EH (cell line): ENCODE data around the gene TLE4.

Experiments
- DNase-seq: peaks from one replicate; pipeline ENCODE4 v3.0.0-alpha.2; 2015; ENCODE audit warnings: low read depth

Gene TLE4

DNA sequence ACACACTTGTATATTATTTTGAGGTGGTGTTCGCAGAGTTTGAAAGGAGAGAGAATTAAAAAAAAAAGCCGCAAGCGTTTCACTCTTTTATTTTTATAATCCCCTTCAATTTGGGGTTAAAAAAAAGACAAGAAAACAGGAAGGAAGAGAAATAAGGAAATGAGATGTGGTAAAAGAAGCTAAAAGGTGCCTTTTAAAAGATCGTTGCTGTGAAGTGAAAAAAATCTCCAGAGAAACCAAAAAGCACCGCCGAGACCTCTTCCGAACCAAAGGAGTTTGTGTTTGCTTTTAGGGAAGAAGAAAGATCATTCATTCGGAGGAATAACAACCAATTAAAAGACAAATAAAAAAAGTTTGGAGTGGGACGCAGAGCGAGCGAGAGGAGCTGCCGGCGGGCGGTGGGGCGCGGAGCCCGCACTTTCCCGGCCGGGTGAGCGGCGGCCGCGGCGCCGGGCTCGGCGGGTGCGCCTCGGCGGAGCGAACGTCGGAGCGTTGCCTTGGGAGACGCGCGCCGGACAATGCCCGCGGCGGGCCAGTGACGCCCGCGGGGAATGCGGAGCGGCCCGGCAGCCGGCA, 355 bp downstream of the TLE4 start:
- no peak for DNase-seq

DNA sequence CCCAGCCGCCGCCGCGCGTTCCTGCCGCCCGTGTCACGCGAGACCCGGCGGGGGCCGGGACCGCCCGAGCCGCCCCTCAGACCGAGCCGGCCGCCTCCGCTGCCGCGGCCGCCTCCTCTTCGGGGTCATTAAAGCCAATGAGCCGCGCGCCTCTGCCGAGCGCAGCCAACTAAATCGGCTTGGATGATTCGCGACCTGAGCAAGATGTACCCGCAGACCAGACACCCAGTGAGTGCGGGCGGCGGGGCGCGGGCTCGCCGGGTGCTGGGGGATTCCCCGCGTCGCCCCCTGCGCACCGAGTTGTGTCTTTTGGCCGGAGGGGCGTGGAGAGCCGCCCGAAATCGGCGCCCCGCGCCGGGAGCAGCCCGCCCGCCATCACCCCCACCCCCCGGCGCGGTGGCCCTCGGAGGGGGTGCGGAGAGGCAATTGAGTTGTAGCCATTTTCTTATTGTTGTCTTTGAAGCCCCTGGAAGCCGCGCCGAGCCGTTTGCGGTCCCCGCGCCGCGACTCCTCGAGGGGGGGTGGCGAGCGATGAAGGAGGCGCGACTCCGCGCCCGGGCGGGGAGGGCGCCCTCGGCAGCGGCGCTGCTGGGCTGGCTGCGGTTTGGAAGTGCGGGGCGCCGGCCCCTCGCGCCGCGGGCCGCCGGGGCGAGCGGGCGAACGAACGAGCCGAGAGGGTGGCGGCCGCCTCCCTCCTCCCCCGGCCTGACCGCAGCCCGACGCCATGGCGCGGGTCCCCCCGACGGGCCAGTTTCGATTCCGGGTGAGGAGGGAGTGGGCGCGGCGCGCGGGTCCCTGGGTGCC, 1.0 kb downstream of the TLE4 start:
- peak; percentile 64 for DNase-seq

DNA sequence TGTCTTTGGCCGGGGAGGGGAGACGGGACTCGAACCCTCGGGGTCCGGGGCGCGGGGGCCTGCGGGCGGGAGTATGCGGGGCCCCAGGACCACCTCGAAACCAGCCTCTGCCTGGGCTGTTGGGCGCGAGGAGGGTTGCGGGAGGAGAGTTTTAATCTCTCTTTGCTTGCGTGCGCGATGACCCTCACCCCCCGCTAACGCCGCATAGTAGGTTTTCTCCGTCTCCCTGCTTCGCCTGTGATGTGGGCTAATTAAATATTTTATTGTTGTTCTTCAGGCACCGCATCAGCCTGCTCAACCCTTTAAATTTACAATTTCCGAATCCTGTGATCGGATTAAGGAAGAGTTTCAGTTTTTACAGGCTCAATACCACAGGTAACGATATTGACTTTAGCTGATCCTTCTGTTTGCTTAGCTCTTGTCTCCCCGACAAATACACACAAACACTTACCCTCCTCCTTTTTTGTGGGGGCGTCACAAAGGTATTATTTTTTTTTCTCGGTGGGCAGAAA, 1.7 kb downstream of the TLE4 start:
- DNase-seq, result no peak

DNA sequence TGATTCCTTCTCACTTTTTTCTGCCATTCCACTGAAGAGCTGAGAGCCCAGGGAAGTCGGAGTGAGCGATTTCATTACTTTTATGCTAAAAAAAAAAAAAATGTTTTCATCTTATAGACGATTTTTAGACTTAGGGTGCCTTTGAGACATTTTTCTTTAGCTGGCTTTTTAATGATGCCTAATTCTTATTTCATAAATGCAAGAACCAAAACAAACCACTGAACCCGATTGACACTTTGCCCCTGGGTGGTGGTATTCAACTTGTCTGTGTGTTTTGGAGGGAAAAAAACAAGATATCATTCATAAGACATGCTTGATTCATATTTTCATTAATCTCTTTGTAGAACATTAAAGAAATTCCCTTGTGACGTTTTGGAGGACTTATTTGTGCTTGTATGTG, 2.4 kb downstream of the TLE4 start:
- DNase-seq, result no peak

DNA sequence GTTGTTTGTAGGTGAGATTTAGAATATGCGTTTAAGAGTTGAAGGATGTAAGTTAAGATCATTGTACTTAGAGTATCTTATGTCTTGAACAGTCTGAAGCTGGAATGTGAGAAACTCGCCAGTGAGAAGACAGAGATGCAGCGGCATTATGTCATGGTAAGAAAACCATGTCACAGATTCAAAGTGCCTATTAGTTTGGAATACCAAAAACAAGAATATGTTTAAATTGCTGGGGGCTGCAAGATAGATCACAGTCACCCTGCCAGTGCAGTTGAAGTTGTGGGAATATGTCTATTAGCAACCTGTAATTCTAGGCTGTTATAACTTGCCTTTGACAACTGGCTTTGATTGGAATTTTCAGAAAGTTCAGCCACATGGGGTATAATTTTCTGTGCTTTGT, 3.0 kb downstream of the TLE4 start:
- DNase-seq, result peak; percentile 75

DNA sequence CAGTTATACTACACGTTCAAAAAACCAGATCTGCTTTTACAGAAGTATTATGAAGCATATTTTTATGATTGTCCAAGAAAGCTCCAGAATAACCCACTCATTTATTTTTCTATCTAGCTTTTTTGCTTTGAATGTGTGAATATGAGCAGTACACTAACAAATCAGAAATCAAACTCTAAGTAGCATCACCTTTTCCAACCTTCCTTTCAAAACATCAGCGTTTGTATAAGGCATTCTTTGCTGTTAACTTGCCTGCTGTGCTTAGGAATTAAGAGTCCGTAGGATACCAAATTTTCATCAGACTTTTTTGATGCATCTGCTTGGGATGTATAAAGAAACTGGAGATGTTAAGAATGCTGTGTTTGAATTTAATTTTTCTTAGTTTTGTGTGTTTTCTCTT, 3.8 kb downstream of the TLE4 start:
- DNase-seq, result no peak

DNA sequence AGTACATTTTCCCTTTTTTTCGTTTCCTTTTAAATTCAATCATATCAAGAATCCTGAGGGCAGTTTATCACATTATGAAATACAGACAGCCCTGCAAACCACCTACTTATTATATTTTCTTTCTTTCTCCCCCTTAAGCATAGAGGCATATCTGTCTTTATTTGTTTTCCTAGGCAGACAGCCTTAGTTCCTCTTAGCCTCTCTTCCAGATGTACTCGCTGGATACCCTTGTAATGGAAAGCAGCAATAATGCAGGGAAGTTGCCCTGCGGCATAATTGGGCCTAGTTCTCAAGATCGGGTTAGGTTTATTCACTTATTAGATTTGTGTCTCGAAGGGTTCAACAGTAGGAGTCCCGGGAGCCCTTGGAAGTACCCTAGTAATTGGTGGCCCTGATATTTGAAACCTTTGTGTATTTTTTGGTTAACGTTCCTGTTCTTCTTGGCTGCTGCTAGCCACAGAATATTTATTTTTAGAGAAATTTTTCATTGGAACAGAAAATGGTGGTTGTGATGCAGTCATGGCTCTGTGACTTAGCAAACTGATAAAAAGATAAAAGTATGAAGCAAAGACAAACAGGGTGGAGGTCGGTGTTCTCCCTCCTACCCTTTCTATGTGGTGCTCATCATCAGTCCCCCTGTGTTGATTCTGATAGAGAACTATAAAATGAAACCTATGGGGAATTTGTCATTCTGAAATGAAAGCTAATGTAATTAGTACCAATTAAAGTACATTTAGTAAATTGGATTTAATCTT, 6.4 kb downstream of the TLE4 start:
- peak; percentile 81 for DNase-seq

DNA sequence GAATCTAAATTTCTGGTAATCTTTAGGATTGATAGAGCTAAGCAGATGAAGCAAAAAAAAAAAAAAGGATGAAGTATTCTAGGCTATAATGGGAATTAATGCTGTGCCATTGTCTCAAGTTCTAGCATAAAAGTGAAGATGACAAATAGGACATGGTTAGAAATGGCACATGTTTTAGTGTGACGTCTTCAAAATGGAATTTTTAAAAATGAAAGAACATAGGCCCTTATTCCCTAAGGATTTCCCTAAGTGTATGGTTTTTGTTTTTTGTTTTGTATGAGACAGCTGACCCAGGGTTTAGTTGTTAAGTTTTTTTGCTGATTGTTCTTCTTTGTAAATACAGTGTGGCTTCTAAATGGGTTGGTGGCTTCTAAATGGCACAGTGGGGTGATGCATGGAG, 7.1 kb downstream of the TLE4 start:
- DNase-seq, result peak; percentile 52

DNA sequence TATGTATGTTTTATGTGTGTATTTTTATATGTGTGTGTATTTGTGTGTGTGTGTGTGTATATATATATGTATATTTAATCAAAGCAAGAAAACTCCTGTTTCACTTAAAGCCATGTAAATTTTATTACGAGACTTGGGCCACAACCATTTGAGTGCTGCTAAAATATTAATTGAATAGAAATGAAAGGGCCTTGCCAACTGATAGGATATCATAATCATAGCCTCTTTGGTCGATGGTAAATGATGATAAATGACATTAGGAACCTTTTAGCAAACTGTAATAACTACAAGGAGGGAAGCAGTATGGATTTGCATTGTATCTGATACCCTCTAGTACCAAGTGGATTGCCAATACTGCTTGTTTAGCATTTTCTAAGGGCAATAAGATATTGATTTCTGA, 7.9 kb downstream of the TLE4 start:
- no peak for DNase-seq

DNA sequence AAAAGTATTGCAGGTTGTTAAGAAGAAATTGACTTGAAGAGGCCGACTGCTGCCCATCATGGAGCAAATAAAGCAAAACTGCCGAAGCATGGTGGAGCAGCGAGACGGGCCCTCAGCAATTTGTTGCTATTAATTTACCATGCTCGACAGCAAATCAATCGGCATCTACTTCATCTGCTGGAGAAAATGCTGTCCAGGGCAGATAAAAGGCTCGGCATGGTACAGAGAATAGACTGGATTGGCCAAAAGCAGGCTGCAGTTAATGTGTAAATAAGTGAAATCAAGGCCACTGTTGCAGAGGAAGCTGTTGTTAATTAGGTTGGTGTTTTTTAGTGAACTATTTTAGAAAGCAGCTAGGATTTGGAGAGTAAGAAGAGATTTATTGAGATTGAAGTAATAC, 8.3 kb downstream of the TLE4 start:
- DNase-seq, result no peak

DNA sequence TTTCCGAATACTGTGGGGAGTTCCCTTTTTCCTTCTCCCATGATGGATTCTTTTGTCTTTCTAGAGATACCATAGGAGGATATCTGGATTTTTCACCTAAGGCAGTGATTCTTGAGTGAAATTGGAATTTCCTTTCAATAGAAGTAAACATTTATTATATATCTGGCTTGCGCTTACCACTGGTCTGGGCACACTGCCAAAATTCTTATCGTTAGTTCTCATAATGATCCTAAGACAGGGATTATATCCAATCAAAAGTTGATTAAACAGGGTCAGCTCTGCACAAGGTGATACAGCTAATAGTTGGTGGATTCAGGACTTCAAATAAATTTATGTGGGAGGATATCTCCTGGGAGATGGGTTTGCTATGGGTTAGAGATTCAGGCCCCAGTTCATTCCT, 9.6 kb downstream of the TLE4 start:
- peak; percentile 70 for DNase-seq

DNA sequence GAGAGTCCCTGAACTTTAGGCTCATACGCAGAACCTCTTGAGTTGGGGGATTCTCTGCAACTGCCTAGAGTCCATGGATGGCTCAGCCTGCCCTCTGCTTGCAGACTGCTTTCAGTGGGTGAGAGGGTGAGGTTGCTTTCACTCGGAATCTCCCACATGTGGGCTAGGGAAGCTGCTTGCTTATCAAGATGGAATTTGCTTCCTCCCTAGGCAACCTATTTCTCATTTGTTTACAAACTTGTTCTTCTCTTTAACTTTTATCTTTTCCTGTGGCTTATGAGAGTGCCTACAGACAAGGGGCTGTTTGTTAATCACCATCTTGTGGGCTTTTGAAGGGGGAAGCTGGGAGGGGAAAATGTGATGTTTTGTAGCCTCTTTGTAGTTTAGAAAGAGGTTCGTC, 10.0 kb downstream of the TLE4 start:
- DNase-seq, result peak; percentile 89

DNA sequence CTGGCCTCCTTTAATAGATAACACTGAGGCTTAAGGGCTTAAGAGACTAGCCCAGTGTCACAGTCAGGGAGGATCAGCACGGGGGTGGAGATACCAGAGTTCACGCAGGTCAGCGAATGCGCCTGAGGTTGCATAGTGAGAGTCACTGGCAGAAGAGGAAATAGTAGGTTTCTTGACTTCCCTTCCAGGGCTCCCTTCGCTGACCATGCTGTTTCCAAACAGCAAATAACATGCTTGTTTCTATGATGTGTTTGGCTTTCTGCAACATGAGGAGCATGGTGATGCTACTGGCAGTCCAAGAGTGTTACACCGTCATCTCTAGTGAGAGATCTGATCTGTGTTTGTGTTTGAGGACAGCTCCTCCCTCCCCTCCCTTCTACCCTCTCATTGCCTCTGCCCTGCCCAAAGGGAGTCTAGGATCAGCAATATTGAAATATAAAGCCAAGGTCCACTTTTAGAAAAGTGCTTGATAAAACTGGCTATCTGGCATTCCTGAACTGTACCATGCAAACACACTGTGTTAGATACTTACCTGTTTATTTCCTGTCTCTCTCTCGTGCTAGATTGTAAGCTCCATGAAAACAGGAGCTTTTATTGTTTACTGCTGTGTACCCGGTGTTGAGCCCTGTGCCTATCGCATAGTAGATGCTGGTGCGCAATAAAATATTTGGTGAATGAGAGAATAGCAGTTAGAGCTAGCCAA, 12.3 kb downstream of the TLE4 start:
- no peak for DNase-seq

DNA sequence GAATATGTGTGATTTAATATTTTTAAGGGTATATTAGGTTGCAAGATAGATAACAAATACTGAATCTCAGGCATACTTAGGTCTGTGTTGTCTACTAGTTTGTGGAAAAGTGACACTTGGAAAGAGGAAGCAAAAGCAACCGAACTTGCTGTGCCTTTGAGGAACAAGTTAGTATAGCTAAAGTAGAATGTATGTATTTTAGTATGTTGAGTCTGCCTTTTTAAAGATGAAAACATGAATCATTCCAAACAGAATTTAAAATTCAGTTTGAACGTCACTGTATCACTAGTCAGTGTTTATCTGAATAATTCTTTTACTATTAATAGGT, 12.9 kb downstream of the TLE4 start:
- no peak for DNase-seq

DNA sequence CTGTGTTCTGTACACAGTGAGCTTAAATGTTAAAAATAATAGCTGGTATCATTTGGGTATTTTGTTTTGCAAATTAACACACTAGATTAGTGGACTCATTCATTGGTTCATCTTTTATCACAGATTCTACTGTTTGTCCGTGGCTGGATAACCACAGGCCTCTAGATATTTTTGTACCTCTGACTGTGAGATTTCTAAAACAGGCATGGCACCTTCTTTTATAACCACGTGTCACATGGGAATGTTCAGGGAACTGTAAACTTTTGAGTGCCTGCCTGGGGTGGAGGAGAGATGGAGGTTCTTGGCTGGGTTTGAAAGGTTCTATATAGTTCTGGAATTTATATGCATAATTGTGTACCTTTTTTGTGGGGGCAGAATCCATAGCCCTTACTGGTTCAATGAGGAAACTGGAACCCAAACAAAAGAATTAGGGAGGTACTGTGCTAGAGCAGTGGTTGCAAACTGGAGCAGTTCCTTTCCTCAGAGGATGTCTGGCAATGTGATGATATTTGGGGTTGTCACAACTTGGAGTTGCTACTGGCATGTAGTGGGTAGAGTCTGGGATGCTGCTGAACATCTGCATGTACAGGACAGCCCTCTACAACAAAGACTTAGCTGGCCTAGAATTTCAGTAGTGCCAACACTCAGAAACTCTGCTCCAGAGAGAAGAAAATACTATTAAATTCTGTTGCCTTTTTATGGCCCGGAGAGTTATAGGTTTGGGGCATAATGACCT, 16.9 kb downstream of the TLE4 start:
- DNase-seq, result no peak

DNA sequence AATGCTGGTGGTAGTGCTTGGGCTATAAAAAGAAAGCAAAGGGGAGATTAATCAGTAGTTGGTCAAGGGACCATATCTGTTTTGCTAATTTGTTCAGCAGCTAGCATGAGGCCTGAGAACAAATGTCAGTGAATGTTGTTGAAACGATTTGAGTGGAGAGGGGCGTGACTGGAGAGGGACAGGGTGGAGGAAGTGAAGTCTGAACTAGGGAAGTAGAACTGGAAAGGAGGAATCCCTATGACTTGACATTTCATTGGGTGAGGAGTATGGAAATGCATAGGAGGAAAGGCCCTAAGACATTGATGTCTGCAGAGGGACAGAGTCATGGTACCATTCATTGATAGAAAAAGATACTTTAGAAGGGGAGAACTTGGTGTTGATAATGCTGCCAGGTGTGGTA, 19.7 kb downstream of the TLE4 start:
- no peak for DNase-seq

DNA sequence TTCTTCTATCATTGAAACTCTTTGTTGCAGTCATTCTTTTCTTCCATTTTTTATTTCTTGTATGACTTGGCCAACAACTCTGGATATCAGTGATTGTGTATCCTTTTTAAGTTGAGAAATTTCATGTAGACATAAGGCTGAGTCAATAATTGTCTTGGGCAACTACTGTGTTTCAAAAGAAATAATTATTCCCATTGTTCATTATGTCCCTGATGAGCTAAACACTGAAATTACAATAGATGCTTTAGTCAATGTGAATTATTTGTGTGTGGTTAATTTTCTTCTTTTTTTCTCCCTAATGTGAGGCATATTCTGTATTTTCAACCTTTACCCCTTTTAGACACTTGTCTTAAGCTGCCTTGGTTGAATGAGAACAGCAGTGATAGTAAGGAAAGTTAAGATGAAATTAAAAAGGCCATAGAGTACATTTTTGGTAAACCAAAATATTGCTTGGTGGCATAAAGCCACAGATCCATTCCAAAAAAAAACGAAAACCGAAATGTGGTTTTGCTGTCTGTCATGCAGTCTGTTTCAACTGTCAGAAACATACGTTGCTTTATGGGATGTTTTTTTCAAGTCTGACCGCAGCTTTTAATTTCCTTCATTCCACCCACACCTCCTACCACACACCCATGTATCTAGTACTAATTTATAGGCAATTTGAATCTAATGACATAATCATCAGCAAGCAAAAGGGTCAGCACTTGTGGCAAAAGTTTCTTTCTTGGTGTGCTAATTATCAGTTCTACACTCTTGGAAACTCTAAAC, 21.1 kb downstream of the TLE4 start:
- DNase-seq, result no peak

DNA sequence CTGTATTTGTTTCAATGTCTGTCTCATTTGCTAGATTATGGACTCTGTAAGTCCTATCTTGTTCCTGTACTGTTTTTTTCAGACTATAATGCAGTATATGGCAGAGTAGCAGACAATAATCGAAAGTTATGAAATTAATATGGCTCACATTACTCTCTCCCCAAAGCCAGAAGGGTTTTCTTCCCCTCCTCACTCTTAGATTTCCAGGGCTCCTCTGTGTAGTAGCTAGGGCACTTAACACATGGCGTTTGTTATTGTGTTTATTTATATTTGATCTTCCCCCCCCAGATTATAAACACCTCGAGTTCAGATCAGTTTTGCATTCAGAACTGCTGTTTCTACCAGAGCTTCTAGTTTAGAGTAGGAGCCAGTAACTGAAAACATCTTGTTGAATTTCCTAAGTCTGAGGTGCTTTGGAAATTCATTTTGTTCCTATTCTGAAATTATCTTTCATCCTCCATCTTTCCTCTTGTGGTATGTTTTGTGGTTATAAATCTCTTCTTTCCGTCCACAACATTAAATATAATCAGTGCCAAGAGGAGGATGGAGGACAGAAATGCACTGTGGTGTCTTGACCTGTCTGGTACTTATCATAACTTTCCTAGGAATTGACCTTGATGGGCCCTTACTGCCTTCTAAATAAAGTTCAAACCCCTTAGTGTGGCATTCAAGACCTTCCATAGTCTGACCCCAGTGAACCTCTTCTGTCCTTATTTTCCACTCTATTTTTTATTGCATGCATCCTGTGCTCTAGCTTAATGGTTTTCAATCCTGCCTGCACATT, 27.0 kb downstream of the TLE4 start:
- no peak for DNase-seq

DNA sequence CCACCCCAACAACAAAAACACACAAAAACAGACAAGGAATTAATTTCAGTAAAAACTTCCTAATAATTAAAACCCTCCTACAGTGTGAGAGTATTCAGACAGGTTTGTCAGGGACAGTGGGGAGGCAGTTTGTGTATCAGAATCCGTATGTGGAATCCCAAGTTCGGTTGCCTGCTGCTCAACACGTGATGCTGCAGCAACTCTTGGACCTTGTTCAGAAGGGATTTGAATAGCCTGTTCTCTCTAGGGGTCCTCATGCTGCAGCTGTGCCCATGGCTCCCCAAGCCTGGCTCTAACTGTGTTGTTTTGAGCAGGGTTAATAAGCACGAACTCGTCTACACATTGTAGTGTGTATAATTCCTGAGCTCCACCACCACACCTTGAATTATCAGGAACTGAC, 28.7 kb downstream of the TLE4 start:
- DNase-seq, result no peak

DNA sequence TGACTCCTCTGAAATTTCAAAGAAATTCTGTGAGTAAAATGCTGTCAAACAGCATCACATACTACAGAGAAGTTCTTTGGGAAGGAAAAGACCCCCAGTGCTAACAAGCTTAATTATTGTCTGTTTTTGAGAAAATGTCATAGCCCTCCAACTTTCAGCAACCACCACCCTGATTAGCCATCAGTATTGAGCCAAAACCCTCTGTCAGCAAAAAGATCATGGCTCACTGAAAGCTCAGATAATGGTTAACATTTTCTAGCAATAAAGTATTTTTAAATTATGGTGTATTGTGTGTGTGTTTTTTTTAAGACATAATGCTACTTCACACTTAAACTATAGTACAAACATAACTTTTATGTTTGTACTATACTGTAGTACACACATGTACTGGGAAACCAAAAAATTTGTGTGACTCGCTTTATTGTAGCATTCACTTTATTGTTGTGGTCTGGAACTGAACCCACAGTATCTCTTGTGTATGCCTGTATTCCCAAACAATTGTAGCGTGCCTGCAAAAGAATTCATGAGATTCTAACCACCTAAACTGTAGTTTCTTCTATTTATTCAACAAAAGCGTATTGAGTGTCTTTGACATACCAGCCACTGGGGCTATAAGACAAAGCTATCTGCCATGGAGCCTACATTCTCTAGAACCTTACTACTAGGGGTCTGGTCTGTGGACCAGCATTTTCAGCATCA, 31.6 kb downstream of the TLE4 start:
- DNase-seq, result peak; percentile 43
